GM23338 (cell line): ENCODE data around the gene BTBD18. TPM values are rescaled to one million over a fixed set of nuclear protein-coding genes. Genes with fewer than 3 reads are reported as not detected.

Experiments
- ATAC-seq: fragments of 200-7000 bp; cut with Tn5 transposase; 3 replicates; pipeline ENCODE4 v1.9.1; 2020
- DNase-seq: peaks from one replicate; pipeline ENCODE4 v3.0.0-alpha.2; 2015; ENCODE audit warnings: low spot score
- H2AFZ ChIP-seq: fragments of 200-600 bp; sonication (generic); 2 replicates; pipeline ENCODE4 v1.8.0; 2016; ENCODE audit warnings: antibody characterized with exemption, mild to moderate bottlenecking, moderate library complexity
- H3F3A ChIP-seq: fragments of 200-600 bp; sonication (generic); replicated peaks from 2 replicates; pipeline ENCODE4 v1.8.0; 2017; ENCODE audit warnings: antibody characterized with exemption, mixed run types, low read depth
- H3K27ac ChIP-seq: fragments of 200-600 bp; sonication (generic); 2 replicates; pipeline ENCODE4 v1.6.1; 2016; ENCODE audit warnings: low read depth
- H3K27me3 ChIP-seq: fragments of 200-600 bp; sonication (generic); 2 replicates; pipeline ENCODE4 v1.8.0; 2016; ENCODE audit warnings: mild to moderate bottlenecking, mixed run types, moderate library complexity; ENCODE audit not compliant: insufficient read depth
- H3K36me3 ChIP-seq: fragments of 200-600 bp; sonication (generic); 2 replicates; pipeline ENCODE4 v1.8.0; 2016; ENCODE audit warnings: mild to moderate bottlenecking; ENCODE audit not compliant: insufficient read depth
- H3K4me1 ChIP-seq: fragments of 200-600 bp; sonication (generic); 2 replicates; pipeline ENCODE4 v1.8.0; 2016; ENCODE audit warnings: mild to moderate bottlenecking, moderate library complexity; ENCODE audit not compliant: insufficient read depth
- H3K4me2 ChIP-seq: fragments of 200-600 bp; sonication (generic); 2 replicates; pipeline ENCODE4 v1.7.1; 2017; ENCODE audit warnings: mixed run types
- H3K4me3 ChIP-seq: fragments of 200-600 bp; sonication (generic); 2 replicates; pipeline ENCODE4 v1.6.1; 2016; ENCODE audit warnings: mixed run types
- H3K79me2 ChIP-seq: fragments of 200-600 bp; sonication (generic); replicated peaks from 2 replicates; pipeline ENCODE4 v1.8.0; 2017; ENCODE audit warnings: mild to moderate bottlenecking; ENCODE audit not compliant: insufficient read depth
- H3K9me2 ChIP-seq: fragments of 200-600 bp; sonication (generic); 2 replicates; pipeline ENCODE4 v1.8.0; 2017; ENCODE audit not compliant: insufficient read depth
- H4K20me1 ChIP-seq: fragments of 200-600 bp; sonication (generic); replicated peaks from 2 replicates; pipeline ENCODE4 v1.8.0; 2017; ENCODE audit warnings: mild to moderate bottlenecking; ENCODE audit not compliant: insufficient read depth
- H3K27ac Mint-ChIP-seq: 2 replicates; pipeline ENCODE4 v1.8.0; 2020; ENCODE audit warnings: inconsistent platforms, mild to moderate bottlenecking, moderate library complexity, mixed read lengths
- H3K27me3 Mint-ChIP-seq: 3 replicates; pipeline ENCODE4 v1.8.0; 2022; ENCODE audit warnings: low read depth, mild to moderate bottlenecking, moderate library complexity, mixed read lengths, inconsistent platforms; ENCODE audit not compliant: insufficient read depth, poor library complexity
- H3K36me3 Mint-ChIP-seq: 3 replicates; pipeline ENCODE4 v1.8.0; 2021; ENCODE audit warnings: low read depth, mild to moderate bottlenecking, inconsistent platforms, moderate library complexity, mixed read lengths
- H3K4me1 Mint-ChIP-seq: 3 replicates; pipeline ENCODE4 v1.8.0; 2020; ENCODE audit warnings: mild to moderate bottlenecking, inconsistent platforms, mixed read lengths
- H3K4me3 Mint-ChIP-seq: 3 replicates; pipeline ENCODE4 v1.8.0; 2021; ENCODE audit warnings: moderate library complexity, mild to moderate bottlenecking, inconsistent platforms, mixed read lengths
- H3K9me3 Mint-ChIP-seq: 3 replicates; pipeline ENCODE4 v1.8.0; 2020; ENCODE audit warnings: moderate library complexity, mild to moderate bottlenecking, inconsistent platforms, mixed read lengths
- CREB1 ChIP-seq: fragments of 250-450 bp; sonication (Bioruptor Pico); IDR thresholded peaks from 2 replicates; pipeline ENCODE4 v1.5.0; 2020; ENCODE audit warnings: low read depth, mild to moderate bottlenecking, moderate library complexity
- ETS1 ChIP-seq: IDR thresholded peaks from 2 replicates; pipeline ENCODE4 v1.6.1; 2016; ENCODE audit warnings: antibody characterized with exemption
- NANOG ChIP-seq: IDR thresholded peaks from 2 replicates; pipeline ENCODE4 v1.6.1; 2016; ENCODE audit warnings: antibody characterized with exemption, borderline replicate concordance
- ZNF114 ChIP-seq: fragments of 250-450 bp; sonication (Bioruptor Pico); IDR thresholded peaks from 2 replicates; pipeline ENCODE4 v1.5.0; 2020; ENCODE audit warnings: mild to moderate bottlenecking, moderate library complexity
- ZNF331 ChIP-seq: fragments of 250-450 bp; sonication (Bioruptor Pico); IDR thresholded peaks from 2 replicates; pipeline ENCODE4 v1.5.0; 2020; ENCODE audit warnings: low read depth, mild to moderate bottlenecking, moderate library complexity
- ZNF462 ChIP-seq: fragments of 250-450 bp; sonication (Bioruptor Pico); IDR thresholded peaks from 2 replicates; pipeline ENCODE4 v1.5.0; 2020; ENCODE audit warnings: mild to moderate bottlenecking, moderate library complexity
- polyA plus RNA-seq: library from polyadenylated mRNA; unstranded; fragments of >200 nt; fragmentation: Nextera tagmentation; extraction: Ambion mirVana; gene quantifications from 2 replicates; pipeline ENCODE4 v1.2.1, GENCODE V29; 2016
- total RNA-seq: library from RNA; depleted of rRNA; stranded (reverse); fragments of >200 nt; shearing (Covaris generic); gene quantifications from 2 replicates; pipeline ENCODE4 v1.2.3, GENCODE V29; 2014
- TF ChIP-seq, protein P1 (sequence below): IDR thresholded peaks from one replicate; pipeline ENCODE4 v1.6.1; 2018; ENCODE audit warnings: antibody characterized with exemption; ENCODE audit not compliant: unreplicated experiment
- TF ChIP-seq, protein P2 (sequence below), 2 experiments: fragments of 200-600 bp in 1 of 2; sonication (generic) in 1 of 2; conservative IDR thresholded peaks; 2 replicates each; pipeline versions ENCODE4 v1.5.1 to v1.6.1; 2016 to 2017; ENCODE audit warnings: antibody characterized with exemption in 2 of 2, low read depth in 2 of 2, mild to moderate bottlenecking in 2 of 2, moderate library complexity in 1 of 2

The BTBD18 gene
- total and polyA plus RNA-seq, 2 experiments from 2014 or later, result 0.29 TPM; not detected in 1

- TF ChIP-seq ZNF462 (CRISPR knock-in tag) (no peak), ZNF331 (no peak), CREB1 (CRISPR knock-in tag) (no peak)
- TF ChIP-seq, protein P1, sequence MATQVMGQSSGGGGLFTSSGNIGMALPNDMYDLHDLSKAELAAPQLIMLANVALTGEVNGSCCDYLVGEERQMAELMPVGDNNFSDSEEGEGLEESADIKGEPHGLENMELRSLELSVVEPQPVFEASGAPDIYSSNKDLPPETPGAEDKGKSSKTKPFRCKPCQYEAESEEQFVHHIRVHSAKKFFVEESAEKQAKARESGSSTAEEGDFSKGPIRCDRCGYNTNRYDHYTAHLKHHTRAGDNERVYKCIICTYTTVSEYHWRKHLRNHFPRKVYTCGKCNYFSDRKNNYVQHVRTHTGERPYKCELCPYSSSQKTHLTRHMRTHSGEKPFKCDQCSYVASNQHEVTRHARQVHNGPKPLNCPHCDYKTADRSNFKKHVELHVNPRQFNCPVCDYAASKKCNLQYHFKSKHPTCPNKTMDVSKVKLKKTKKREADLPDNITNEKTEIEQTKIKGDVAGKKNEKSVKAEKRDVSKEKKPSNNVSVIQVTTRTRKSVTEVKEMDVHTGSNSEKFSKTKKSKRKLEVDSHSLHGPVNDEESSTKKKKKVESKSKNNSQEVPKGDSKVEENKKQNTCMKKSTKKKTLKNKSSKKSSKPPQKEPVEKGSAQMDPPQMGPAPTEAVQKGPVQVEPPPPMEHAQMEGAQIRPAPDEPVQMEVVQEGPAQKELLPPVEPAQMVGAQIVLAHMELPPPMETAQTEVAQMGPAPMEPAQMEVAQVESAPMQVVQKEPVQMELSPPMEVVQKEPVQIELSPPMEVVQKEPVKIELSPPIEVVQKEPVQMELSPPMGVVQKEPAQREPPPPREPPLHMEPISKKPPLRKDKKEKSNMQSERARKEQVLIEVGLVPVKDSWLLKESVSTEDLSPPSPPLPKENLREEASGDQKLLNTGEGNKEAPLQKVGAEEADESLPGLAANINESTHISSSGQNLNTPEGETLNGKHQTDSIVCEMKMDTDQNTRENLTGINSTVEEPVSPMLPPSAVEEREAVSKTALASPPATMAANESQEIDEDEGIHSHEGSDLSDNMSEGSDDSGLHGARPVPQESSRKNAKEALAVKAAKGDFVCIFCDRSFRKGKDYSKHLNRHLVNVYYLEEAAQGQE, result no peak
Measured at GRCh38 chr11:57699813-57700212, 51.8 kb downstream of the BTBD18 start (continued).

- Histone ChIP-seq H4K20me1 (peaks cover 11% of the 10 kb centered on the region), H3K27ac (no peak overlapping the region), H3K4me1 (no peaks in the 10 kb centered on the region), H3K36me3 (peaks cover 41% of the 10 kb centered on the region), H2AFZ (no peak overlapping the region), H3F3A (peaks cover 16% of the 10 kb centered on the region), H3K79me2 (no peaks in the 10 kb centered on the region), H3K27me3 (no peaks in the 10 kb centered on the region), H3K9me2 (no peaks in the 10 kb centered on the region), H3K4me2 (no peak overlapping the region), H3K4me3 (no peak overlapping the region)
- H3K9me3 Mint-ChIP-seq, result no peaks in the 10 kb centered on the region
- peaks cover 79% of the 10 kb centered on the region for H3K36me3 Mint-ChIP-seq
- ATAC-seq (no peak), DNase-seq (no peak)
- H3K4me1 Mint-ChIP-seq, result no peaks in the 10 kb centered on the region
- no peak overlapping the region for H3K27ac Mint-ChIP-seq
- H3K4me3 Mint-ChIP-seq, result no peak overlapping the region
- peaks cover 6% of the 10 kb centered on the region for H3K27me3 Mint-ChIP-seq
- TF ChIP-seq ZNF114 (CRISPR knock-in tag) (no peak), NANOG (no peak), ETS1 (no peak)
- TF ChIP-seq, protein P1, result no peak
- TF ChIP-seq, protein P2, sequence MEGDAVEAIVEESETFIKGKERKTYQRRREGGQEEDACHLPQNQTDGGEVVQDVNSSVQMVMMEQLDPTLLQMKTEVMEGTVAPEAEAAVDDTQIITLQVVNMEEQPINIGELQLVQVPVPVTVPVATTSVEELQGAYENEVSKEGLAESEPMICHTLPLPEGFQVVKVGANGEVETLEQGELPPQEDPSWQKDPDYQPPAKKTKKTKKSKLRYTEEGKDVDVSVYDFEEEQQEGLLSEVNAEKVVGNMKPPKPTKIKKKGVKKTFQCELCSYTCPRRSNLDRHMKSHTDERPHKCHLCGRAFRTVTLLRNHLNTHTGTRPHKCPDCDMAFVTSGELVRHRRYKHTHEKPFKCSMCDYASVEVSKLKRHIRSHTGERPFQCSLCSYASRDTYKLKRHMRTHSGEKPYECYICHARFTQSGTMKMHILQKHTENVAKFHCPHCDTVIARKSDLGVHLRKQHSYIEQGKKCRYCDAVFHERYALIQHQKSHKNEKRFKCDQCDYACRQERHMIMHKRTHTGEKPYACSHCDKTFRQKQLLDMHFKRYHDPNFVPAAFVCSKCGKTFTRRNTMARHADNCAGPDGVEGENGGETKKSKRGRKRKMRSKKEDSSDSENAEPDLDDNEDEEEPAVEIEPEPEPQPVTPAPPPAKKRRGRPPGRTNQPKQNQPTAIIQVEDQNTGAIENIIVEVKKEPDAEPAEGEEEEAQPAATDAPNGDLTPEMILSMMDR (conservative IDR thresholded peaks at IDR 0.05; ENCODE audit: low read depth in 2 of 2), result no peak
Measured at GRCh38 chr11:57698843-57699365, 52.7 kb downstream of the BTBD18 start.
